Frontal cortex (tissue), 4 donors: Measurements from ENCODE around the gene SNAP47. TPM values are rescaled to one million over a fixed set of nuclear protein-coding genes. Genes with fewer than 3 reads are reported as not detected.

ENCODE experiments used
- DNase-seq, 2 donors: peaks; one replicate each; pipeline ENCODE4 v3.0.0; 2012; ENCODE audit warnings: low spot score in 2 of 2
- FAIRE-seq: peaks from 2 replicates; lab custom pipeline; 2012; peaks lifted over from hg19 to GRCh38; lab: Jason Lieb, UNC
- total RNA-seq: library from RNA; depleted of rRNA; stranded (reverse); fragments of >200 nt; gene quantifications from one replicate; pipeline ENCODE4 v1.2.3, GENCODE V29; 2014
- donor health status: control.
- donor health status: control.
- donor health status: control.

Gene SNAP47
- total RNA-seq, 1 donor from 2014 or later = 70.5 TPM

DNA sequence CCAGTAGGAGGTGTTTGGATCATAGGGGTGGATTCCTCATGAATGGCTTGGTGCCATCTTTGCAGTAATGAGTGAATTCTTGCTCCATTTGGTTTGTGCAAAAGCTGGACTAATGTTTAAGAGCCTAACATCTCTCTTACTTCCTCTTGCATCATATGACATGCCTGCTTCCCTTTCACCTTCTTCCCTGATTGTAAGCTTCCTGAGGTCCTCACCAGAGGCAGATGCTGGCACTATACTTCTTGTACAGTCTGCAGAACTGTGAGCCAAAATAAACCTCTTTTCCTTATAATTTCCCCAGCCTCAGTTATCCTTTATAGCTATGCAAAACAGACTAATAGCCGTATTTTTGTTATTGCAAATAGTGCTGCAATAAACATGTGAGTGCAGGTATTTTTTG, 88.3 kb downstream of the SNAP47 start:
- no peak for DNase-seq

DNA sequence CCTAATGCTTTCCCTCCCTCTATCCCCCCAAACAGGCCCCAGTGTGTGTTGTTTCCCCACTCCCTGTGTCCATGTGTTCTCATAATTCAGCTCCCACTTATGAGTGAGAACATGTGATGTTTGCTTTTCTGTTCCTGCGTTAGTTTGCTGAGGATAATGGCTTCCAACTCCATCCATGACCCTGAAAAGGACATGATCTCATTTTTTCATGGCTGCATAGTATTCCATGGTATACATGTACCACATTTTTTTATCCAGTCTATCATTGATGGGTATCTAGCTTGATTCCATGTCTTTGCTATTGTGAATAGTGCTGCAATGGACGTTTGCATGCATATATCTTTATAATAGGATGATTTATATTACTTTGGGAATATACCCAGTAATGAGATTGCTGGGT, 89.0 kb downstream of the SNAP47 start:
- DNase-seq (no peak), FAIRE-seq (no peak)

More for the DNA sequence above, 88.3 kb downstream of the SNAP47 start:
- FAIRE-seq = no peak

DNA sequence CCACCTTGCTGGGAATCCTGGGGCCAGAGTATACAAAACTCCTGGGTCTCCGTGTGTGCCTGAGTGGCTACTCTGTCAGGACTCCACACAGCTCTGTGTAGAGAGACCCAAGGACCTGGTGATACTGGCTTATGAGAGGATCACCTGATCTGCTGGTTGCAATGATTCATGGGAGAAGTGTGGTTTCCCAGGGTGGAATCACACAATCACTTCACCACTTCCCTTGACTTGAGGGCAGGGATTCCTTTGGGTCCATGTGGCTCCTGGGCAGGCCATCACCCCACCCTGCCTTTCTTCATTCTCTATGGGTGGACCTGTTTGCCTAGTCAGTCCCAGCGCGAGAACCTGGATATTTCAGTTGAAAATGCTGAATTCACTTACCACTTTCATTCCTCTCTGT, 93.6 kb downstream of the SNAP47 start:
- FAIRE-seq = no peak
- no peak for DNase-seq

Other genes starting within 250 kb of the SNAP47 start
- gene ZNF678, start 171.9 kb upstream of the SNAP47 start, total RNA-seq = 48.1 TPM
- gene JMJD4, start 133 bp upstream of the SNAP47 start, total RNA-seq = 15.9 TPM
- gene PRSS38, start 80.2 kb downstream of the SNAP47 start, total RNA-seq = not detected
- gene WNT9A, start 212.5 kb downstream of the SNAP47 start, total RNA-seq = 1.2 TPM